ENCODE data around the gene ARPC2.
A peak's percentile ranks its signal among the peaks of the same experiment; 100 is the strongest.

ARPC2 gene

DNA sequence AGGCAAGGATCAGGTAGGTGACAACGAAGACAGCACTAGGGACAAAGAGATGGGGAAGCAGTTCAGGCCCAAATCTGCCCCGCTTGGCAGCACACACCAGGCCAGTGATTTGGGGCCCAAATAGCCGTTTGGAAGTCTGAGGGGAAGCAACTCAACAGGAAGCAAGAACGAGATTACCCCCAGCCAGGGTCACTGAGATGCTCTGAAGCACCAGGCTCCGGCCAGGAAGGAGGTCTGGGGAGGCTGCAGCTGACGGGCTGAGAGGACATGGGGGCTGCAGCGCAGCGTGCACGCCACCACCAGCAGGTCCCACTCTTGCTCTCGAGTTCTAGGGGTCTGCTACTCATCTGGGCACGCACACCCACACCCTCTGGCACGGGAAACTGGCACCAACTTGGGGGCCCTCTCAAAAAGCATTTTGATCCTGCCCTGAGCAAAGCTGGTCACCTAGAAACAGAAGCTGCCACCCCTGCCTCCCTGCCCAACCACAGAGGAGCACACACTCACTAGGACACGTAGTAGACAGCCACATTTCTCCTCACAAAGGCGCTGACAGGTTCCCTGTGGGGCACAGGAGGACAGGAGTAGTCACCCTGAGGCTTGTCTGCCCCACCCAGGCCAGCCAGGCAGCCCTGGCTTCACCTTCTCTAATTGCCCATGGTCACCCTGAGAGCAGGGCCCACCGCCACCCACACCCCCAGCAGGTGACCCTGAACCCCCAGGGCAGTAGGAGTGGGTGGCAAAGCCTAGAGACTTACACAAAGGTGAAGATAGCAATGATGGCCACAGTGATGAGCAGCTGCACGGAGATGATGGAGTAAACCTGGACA lies 61.8 kb downstream of the ARPC2 start:
- Histone ChIP-seq H3K27ac (peak overlapping the region in 5 of 21 experiments; percentile 16 to 54 (median 23)), H3K4me3 (no peak overlapping the region)

DNA sequence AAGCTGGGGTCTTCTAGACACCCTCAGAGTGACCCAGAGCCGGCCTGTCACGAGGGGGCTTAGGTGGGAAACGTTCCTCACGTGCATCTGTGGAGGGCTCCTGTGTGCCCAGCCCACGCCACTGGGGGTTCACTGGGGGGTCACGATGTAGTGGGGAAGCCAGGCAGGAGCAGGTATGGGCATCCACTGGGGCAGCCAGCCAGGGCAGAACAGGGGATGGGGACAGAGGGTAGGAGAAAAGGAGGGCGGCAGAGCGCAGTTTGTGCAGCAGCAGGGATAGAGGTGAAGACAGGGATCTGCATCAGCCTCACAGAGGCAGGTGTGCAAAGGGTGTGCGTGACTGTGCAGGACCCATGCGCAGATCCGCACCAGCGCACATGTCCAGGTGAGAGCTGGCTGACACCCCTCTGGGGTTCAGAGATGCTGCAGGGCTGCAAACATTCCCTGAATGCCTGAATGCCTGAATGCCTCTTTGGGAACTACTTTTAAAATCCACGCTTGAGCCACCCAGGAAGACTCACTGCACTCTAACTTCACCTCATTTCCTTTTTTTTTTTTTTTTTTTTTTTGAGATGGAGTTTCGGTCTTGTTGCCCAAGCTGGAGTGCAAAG lies 63.4 kb downstream of the ARPC2 start:
- peak overlapping the region in 1 of 21 experiments; percentile 27 for H3K27ac ChIP-seq

DNA sequence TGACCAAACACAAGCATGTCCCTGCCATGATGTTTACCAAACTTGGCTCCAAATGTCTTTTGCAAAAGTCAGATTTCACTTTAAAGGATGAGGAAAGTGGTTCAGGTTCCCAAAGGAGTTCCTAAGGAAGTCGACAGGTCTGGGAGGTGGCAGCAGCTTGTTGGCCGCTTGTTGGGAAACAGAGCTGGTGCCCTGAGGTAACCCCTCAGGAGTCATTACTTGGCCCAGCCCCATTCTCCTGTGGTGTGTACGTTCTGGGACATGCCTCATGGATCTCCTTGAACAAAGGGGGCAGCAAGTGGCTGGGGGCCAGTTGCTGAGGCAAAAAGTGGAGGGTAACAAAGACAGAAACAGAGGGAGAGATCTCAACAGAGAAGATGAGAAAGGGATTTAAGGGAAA lies 64.5 kb downstream of the ARPC2 start:
- H3K27ac ChIP-seq, result peak overlapping the region in 19 of 21 experiments; percentile 57 to 100 (median 90)
- no peak overlapping the region for H3K4me3 ChIP-seq

More for the DNA sequence above, 63.4 kb downstream of the ARPC2 start:
- no peak overlapping the region for H3K4me3 ChIP-seq

DNA sequence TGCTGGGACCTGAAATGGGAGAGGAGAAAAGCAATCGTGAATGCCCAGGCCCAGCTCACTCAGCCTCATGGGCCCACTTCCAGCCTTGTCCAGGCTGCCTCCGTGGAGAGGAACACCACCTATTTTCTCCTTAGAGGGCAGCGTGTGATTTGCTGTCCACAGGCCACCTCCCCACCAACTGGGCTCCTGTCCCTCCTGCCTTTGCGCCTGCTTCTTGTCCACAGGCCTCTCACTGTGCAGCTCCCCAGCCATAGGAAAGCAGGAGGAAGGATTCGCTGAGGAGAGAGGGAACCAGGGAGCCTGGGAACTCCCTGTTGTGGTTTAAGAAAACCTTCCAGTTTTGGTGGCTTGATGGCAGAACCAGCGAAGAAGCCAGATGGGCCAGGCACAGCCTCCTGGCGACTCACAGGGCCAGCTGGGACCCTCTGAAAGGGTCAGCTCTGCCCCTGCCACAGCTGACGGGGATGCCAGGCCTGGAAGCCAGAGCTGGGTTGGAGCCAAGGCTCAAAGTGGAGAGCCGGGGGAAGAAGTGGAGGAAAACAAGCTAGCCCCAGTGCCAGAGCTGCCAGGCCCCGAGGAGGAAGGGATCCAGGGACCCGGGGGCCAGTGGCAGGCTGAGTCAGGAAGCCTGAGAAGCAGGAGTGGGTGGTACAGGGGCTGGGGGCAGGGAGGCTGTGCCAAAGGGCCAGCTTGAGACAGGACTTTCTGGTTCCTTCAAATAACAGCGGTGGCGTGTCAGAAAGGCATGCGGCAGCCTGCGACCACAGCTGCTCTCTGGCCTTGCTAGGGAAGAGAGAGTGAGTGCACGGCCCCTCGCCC lies 65.4 kb downstream of the ARPC2 start:
- Histone ChIP-seq H3K4me3 (no peak overlapping the region), H3K27ac (peak overlapping the region; percentile 50 to 100 (median 85))

DNA sequence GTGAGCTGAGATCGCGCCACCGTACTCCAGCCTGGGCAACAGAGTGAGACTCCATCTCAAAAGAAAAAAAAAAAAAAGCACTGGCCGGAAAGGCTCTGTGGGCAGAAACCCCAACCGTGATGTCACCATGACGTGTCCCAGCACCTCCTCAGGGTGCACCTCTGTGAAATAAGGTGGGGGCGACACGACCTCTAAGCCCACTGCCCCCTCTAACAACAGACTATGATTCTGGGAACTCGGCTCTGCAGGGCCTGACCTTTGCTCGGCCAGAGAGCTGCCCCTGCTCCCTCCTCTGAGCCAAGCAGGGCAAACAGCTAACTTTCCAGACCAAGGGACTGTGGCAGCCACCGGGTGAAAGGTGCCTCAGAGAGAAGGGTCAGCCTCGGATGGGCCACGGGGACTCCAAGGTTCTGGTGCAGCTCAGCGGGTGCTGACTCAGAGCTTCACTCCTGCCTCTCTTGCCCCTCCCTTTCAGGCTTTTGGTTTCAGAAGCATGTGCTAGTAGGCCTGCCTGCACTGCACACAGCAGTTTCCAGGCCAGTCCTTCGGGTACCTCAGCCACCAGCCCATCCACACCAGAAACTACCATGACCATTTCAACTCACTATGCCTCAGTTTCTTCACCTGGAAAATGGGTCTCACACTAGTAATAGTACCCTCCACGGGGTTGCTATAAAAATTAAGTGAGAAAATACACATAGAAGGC lies 67.3 kb downstream of the ARPC2 start:
- no peak overlapping the region for H3K4me3 ChIP-seq

DNA sequence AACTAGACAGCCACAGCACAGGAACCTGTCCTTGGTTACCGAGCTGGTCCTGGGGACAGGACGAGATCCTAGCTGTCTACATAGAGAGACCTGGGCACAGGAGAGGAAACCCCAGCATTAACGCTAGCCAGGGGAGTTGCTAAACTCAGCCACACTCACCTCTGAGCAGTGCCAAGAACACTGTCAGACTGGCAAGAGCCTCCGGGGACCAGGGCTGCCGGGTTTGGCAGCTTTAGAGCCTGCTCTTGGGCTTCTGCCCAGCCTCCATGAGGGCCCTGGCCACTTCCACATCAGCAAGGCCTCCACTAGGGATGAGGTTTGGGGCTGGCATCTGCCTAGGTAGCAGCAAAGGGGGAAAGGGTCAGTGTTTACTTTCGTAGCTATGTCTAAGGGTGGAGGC lies 68.6 kb downstream of the ARPC2 start:
- peak overlapping the region in 4 of 7 experiments; percentile 19 to 39 (median 26) for H3K4me3 ChIP-seq

More for the DNA sequence above, 67.3 kb downstream of the ARPC2 start:
- H3K27ac ChIP-seq, result peak overlapping the region in 17 of 21 experiments; percentile 70 to 100 (median 98)

DNA sequence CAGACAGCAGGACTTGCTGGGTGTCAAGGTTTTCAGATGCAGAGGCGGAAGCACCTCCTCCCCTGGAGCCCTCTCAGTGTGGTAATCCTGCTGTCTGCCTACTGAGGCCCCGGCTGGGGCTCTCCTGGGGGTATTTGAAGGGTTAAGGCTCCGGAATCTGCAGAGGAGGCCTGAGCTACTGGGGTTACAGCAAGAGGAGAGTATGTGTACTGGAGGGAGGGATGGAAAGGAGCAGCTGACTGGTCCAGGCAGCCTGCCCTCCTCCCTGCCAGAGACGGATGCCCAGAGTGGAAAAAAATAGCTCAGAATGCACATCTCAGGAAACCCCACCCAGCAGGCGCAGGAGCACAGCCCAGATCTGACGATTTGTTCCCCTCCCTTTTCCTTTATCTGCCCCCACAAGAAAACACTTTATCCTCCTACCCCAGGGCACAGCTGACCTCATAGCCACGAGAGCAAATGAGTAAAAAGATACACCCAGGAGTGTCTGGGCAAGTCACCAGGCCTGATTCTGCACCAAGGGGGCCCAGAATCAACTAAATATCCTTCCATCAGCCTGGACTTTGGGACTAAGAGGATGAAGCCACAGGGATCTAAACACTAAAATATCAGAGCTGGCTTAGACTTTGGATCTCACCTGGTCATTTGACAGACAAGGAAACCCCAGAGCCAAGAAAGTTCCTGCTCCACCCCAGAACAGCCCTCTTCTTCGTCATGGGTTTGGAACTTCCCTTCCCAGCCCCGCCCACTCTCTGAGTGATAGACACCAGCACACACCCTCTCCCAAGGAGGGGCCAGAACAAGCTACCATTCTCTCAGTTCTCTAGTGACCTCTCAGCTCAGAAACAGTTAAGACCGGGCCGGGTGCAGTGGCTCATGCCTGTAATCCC lies 69.8 kb downstream of the ARPC2 start:
- peak overlapping the region; percentile 11 to 39 (median 20) for H3K4me3 ChIP-seq
- H3K27ac ChIP-seq, result peak overlapping the region; percentile 59 to 100 (median 98)

More for the DNA sequence above, 68.6 kb downstream of the ARPC2 start:
- peak overlapping the region; percentile 32 to 100 (median 98) for H3K27ac ChIP-seq

DNA sequence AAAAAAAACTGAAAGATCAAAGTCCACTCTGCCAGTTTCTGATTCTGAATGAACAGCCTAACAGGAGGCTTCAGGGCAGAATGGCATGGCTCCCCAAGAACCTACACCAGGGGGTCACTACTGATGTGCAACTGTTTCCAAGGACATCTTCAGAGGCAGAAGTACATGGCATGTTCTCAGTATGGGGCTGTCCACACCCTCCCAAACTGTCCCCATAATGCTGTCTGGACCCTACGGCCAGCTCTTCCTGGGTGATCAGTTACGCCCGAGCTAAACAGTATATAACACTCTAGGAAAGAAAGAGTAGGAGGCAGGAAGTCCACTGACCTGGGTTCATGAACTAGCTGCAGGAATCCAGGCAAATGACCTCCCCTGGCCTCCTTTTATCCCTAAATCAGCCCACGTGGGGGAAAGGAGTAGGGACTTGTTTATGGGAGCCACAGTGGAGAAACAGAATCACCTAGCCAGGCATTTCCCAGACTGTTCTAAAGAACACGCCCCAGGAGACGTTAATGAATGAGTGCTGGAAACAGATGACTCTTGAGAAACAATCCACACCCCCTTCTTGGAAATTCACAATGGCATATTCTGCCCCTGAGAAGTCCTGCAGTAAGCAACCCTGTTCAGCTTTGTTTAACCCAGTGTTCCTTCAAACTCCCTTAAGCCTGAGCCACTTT lies 72.8 kb downstream of the ARPC2 start:
- peak overlapping the region; percentile 65 to 89 (median 82) for H3K4me3 ChIP-seq
- H3K27ac ChIP-seq, result peak overlapping the region; percentile 83 to 100 (median 98)

DNA sequence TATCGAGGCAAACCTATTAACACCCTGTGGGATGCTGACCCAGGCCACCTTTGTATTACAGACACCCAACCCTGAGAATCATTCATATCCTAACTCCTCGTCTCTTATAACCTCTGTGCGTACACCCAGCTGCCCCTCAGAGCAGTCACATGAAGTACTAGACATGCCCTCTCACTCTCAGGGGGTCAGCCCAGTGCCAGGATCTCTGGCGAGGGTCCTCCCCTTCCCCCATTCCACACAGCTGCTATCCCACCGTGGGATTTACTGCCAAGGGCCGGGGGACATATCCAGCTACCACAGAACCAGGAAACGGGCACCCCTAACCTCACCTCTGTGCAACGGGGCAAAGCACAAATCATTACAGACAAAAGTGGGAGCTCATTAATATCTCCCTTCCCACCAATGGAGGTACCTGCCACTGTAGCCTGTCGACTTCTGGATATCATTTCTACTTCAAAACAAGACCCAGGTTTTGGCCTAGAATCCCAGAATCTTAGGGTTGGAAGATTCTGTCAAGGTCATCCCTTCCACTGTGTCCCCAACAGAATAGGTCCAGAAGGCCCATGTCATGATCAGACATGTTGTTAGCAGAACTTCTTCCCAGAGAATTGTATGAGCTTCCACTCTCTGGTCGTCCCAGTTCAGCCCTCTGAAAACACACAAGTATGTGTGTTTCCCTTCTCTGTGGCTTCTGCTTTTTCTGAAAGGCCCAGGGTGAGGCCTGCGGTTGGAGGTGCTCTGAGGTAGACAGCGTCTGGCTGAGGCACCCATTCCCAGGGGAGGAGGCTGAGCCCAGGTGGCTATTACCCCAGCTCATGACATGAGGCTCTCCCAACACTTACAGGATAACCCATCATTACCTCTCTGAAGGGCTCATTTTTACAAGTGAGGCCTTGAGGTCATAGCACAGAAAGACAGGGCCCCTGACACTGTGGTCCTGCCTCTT lies 73.6 kb downstream of the ARPC2 start:
- H3K4me3 ChIP-seq, result peak overlapping the region; percentile 65 to 89 (median 82)
- H3K27ac ChIP-seq, result peak overlapping the region; percentile 83 to 100 (median 98)

DNA sequence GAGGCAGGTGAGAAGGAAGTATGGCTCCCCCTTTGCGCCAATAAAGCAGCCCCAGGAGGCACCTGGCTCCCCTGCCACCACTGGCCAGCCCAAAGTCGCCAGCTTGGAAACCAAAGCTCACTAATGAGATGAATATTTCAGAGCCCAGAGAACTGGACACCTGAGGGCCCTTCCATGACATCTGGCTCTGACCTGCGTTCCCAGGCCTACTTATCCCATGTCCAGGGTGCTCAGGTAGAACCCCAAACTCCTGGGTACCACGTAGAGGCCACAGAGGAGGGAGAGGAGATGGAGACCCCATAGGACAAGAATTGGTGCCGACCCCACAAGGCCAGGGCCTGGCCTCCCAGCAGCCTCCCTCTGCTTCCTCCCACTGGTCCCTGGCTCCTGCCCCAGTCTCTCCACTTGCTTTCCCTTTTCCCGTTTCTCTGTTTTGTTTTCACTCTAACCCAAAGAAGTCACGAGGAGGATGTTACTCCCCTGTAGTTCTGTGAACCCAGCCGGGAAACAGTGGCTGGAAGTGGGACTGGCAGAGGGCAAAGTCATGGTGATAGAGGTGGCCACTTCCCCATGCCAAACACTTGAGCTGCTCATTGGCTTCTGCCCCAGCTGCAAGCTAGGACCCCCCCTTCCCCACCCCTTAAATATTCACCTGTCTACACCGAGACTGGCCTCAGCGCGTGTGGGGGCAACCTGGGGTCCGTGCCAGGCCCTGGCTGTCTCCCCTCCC lies 74.5 kb downstream of the ARPC2 start:
- Histone ChIP-seq H3K27ac (peak overlapping the region; percentile 83 to 100 (median 98)), H3K4me3 (peak overlapping the region; percentile 65 to 89 (median 82))

DNA sequence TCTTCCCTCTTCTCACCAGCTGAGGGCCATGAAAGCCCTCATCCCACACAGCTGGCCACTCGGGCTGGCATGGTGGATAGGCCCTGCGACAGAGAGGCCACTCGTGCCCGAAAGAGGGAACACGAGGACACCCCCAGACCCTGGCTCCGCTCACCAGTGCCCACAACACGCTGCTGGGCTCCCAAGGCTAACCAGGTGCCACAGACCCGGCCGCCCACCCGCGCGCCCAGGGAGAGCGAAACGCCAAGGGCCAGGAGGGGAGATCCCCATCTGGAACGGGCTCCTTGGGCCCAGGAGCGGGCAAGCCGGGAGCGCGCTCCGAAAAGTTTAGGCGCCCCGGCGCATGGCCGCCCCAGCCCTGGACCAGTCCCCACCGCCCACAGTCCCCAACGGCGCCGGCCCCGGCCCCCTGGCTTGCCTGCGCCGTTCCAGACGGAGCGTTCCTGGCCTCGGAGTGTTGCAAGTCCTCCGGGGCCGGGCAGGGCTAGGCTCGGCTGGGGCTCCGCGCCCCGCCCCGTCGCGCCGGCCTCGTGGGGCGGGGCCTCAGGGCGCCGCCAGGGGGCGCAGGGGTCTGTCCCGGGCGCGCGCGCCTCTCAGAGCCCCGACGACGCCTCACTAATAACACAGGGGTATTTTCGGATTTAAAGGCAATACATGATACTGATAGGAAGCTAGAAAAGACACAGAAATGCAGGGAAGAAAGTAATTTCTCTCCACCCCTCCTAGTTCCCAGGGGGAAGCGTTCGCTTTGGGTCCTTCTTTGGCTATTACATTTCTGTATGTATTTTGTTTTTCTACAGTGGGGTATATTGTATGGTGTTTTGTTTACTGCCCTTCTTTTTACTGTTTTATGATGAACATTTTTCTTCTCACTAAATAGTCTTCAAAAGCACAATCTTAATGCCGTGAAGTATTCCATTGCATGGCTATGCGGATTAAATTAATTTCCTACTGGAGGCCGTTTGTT lies 75.3 kb downstream of the ARPC2 start, which contains the start of gene TMBIM1:
TMBIM1 (minus strand) TSS at position 456 of the 967 bp plus-strand sequence. CDS start 10,362 bp downstream, outside the sequence.
- Histone ChIP-seq H3K4me3 (peak within 1 kb of the TSS; percentile 65 to 89 (median 82)), H3K27ac (peak within 1 kb of the TSS; percentile 83 to 100 (median 98))

DNA sequence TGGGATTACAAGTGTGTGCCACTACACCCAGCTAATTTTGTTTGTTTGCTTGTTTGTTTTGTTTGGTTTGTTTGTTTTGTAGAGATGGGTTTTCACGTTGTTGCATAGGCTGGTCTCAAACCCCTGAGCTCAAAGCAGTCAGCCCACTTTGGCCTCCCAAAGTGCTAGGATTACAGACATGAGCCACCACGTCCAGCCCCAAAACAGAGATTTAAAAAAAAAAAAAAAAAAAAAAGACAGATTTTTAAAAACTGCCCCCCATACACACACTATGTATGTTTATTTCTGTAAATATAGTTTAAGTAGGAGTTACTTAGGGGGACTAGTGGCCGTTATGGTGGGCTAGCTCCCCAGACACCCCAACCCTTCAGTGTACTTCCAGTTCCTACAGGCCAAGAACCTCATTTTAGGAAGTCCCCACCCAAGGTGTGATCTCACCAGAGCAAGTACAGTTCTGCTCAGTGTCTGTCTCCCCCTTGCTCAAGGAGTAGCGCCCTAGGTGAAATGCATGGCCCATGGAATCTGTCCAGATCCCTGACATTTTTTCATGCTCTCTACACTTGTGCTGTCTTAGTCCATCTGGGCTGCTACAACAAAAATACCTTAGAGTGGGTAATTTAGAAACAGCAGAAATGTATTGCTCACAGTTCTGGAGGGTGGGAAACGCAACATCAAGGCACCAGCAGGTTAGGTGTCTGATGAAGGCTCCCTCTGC lies 76.9 kb downstream of the ARPC2 start:
- peak overlapping the region in 15 of 21 experiments; percentile 21 to 100 (median 73) for H3K27ac ChIP-seq
- no peak overlapping the region for H3K4me3 ChIP-seq

DNA sequence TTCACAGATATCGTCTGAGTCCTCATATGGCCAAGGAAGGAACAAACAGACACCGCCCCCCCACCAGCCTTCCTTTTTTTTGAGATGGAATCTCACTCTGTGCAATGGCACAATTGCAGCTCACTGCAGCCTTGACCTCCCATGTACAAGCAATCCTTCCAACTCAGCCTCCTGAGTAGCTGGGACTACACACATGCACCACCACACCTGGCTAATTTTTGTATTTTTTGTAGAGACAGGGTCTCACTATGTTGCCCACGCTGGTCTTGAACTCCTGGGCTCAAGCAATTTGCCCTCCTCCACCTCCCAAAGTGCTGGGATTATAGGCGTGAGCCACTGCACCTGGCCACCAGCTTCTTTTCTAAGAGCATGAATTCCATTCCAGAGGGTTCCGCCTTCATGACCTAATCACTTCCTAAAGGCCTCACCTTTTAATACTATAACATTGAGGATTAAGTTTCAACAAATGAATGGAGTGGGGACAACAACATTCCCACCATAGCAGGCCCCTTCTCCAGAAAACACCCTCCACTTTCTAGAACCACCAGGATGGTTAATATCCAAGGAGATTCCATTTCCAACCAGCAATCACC lies 77.5 kb downstream of the ARPC2 start:
- no peak overlapping the region for H3K4me3 ChIP-seq

DNA sequence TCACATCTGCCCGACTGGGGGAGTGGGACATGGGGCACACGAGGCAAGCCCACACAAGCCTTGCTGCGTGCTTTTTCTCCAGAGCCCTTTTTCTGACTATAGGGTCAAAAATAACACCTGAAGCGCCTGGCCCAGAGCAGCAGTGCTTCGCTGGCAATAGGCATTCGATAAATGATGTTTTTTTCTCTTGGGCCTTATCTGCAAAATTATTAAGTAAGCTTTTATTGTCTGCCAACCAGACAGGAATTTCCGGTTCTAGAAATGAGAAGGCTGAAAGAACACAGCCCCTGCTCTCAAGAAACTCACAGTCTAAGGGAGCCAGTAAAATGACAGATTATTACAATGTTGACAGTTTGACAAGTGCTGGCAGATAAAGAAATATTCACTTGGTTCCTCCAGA lies 78.0 kb downstream of the ARPC2 start:
- no peak overlapping the region for H3K4me3 ChIP-seq
- H3K27ac ChIP-seq, result peak overlapping the region in 18 of 21 experiments; percentile 21 to 99 (median 58)

More for the DNA sequence above, 77.5 kb downstream of the ARPC2 start:
- peak overlapping the region in 18 of 21 experiments; percentile 21 to 99 (median 52) for H3K27ac ChIP-seq

Data from skin epidermis (tissue), 12 donors.